ENCODE results near the gene POU6F2. TPM values are rescaled to one million over a fixed set of nuclear protein-coding genes. Genes with fewer than 3 reads are reported as not detected.

The POU6F2 gene
- total RNA-seq, 2 experiments from 2014 or later = not detected

GRCh38 chr7:39463252-39463651 lies 485.5 kb downstream of the POU6F2 start:
- Mint-ChIP-seq H3K27ac (no peak overlapping the region), H3K4me1 (ENCODE audit: low read depth) (peaks cover 7% of the 10 kb centered on the region), H3K4me3 (no peak overlapping the region), H3K36me3 (ENCODE audit: low read depth) (no peaks in the 10 kb centered on the region), H3K9me3 (no peaks in the 10 kb centered on the region), H3K27me3 (peaks cover 2% of the 10 kb centered on the region)
- no peak for ATAC-seq
- intact Hi-C loops (cut with micrococcal nuclease) = loop anchor here (10.0 kb wide), 1 partner anchor 528 kb away; no protein-coding TSS in a partner anchor
- TF ChIP-seq CTCF (IDR thresholded peaks at IDR 0.05) = no peak
- POLR2A ChIA-PET = interaction anchor here (0.5 kb wide), 1 partner anchor 670 kb away, joined by 3 read pairs; no protein-coding TSS in a partner anchor
- CTCF ChIA-PET = interaction anchor here (0.8 to 2.9 kb wide), 4 partner anchors 9 to 56 kb away, joined by 3 to 31 read pairs (median 5); no protein-coding TSS in a partner anchor
- no peak for DNase-seq

DNA sequence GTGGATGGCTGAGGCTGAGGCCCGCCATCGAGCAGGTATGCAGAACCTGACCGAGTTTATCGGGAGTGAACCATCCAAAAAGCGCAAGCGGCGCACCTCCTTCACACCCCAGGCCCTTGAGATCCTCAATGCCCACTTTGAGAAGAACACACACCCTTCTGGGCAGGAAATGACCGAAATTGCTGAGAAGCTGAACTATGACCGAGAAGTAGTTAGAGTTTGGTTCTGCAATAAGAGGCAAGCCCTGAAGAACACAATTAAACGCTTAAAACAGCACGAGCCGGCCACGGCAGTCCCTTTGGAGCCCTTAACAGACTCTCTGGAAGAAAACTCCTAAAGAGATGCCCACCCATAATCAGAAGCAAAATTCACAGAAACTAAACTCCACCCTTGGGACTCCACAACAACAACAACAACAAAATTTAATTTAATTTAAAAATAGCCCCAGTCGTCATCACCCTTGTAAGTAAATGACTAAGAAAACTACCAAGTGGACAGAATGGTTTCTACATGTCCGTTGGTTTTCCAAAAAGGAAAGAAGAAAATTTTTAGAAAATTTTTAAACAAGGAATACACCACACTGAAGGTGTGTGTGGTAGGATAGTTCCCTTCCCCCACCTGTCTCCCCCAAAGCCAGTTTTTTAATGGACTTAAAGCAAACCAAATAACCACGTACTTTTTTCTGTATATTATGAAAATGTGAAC lies 486.8 kb downstream of the POU6F2 start:
- no peaks in the 10 kb centered on the region for H3K9me3 Mint-ChIP-seq
- peak; percentile 10 for ATAC-seq
- H3K27me3 Mint-ChIP-seq = peaks cover 3% of the 10 kb centered on the region
- no peak overlapping the region for H3K27ac Mint-ChIP-seq
- peaks cover 7% of the 10 kb centered on the region for H3K4me1 Mint-ChIP-seq (ENCODE audit: low read depth)
- CTCF ChIA-PET = interaction anchor here (0.7 to 2.9 kb wide), 9 partner anchors 10 to 668 kb away, joined by 3 to 31 read pairs (median 4); no protein-coding TSS in a partner anchor
- no peaks in the 10 kb centered on the region for H3K36me3 Mint-ChIP-seq (ENCODE audit: low read depth)
- intact Hi-C loops (cut with micrococcal nuclease) = loop anchor here (5.0 to 10.0 kb wide), 2 partner anchors 530 to 667 kb away; no protein-coding TSS in a partner anchor
- DNase-seq = no peak
- H3K4me3 Mint-ChIP-seq = no peak overlapping the region
- POLR2A ChIA-PET = no interaction called here
- TF ChIP-seq CTCF (IDR thresholded peaks at IDR 0.05) = no peak

- Mint-ChIP-seq H3K9me3 (no peaks in the 10 kb centered on the region), H3K27me3 (peaks cover 3% of the 10 kb centered on the region), H3K27ac (no peak overlapping the region), H3K4me1 (ENCODE audit: low read depth) (peaks cover 7% of the 10 kb centered on the region), H3K36me3 (ENCODE audit: low read depth) (no peaks in the 10 kb centered on the region), H3K4me3 (no peak overlapping the region)
- intact Hi-C loops (cut with micrococcal nuclease) = loop anchor here (5.0 to 10.0 kb wide), 2 partner anchors 530 to 668 kb away; no protein-coding TSS in a partner anchor
- TF ChIP-seq CTCF (IDR thresholded peaks at IDR 0.05) = peak; percentile 86
- CTCF ChIA-PET = interaction anchor here (0.7 to 4.0 kb wide), 11 partner anchors 11 to 669 kb away, joined by 3 to 33 read pairs (median 3); no protein-coding TSS in a partner anchor
- POLR2A ChIA-PET = no interaction called here
- DNase-seq = peak; percentile 68
- peak; percentile 90 for ATAC-seq
These were observed 487.6 kb downstream of the POU6F2 start for GRCh38 chr7:39465055-39465929.

DNA sequence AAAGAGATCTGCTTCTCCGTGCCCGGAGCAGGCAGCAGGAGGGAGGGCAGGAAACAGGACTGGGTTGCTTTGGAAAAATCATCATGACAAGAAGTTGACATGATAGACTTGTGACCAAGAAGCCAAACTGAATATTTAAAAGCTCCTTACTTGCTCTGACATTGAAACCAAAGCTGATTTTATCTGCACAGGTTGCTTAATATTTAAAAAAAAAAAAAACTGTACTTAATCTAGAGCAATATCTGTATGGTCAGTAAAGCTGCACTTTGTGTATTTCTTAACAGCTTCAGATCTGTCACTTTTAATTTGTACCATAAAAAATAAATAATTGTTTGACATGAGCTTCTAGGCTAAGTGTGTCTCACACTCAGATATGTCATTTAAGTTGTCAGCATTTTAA lies 490.6 kb downstream of the POU6F2 start:
- TF ChIP-seq CTCF (IDR thresholded peaks at IDR 0.05) = no peak
- H3K27ac Mint-ChIP-seq = no peak overlapping the region
- H3K9me3 Mint-ChIP-seq = no peaks in the 10 kb centered on the region
- CTCF ChIA-PET = interaction anchor here (0.9 to 4.0 kb wide), 5 partner anchors 14 to 52 kb away, joined by 3 to 33 read pairs (median 4); no protein-coding TSS in a partner anchor
- H3K4me1 Mint-ChIP-seq (ENCODE audit: low read depth) = peaks cover 7% of the 10 kb centered on the region
- ATAC-seq (no peak), DNase-seq (no peak)
- intact Hi-C loops (cut with micrococcal nuclease) = loop anchor here (5.0 to 10.0 kb wide), 2 partner anchors 533 to 671 kb away; no protein-coding TSS in a partner anchor
- POLR2A ChIA-PET = interaction anchor here (0.7 kb wide), 1 partner anchor 19 kb away, joined by 4 read pairs; no protein-coding TSS in a partner anchor
- H3K27me3 Mint-ChIP-seq = peaks cover 3% of the 10 kb centered on the region
- H3K4me3 Mint-ChIP-seq = no peak overlapping the region
- no peaks in the 10 kb centered on the region for H3K36me3 Mint-ChIP-seq (ENCODE audit: low read depth)
